Measurements from ENCODE around the gene GMDS. TPM values are rescaled to one million over a fixed set of nuclear protein-coding genes. Genes with fewer than 3 reads are reported as not detected.

The GMDS gene
- total RNA-seq, 1 experiment from 2014 or later: 9.7 TPM

- H4K20me1 ChIP-seq (ENCODE audit: insufficient read depth, low read depth, low read length): no peaks in the 10 kb centered on the region
- H3K9ac ChIP-seq (ENCODE audit: low read length): no peak overlapping the region
- no peak overlapping the region for H2AFZ ChIP-seq (ENCODE audit: low read length)
- no peak overlapping the region for H3K27ac ChIP-seq (ENCODE audit: low read length)
- H3K9me2 ChIP-seq (replicated peaks; ENCODE audit: insufficient read depth, low read length): no peaks in the 10 kb centered on the region
- DNase-seq: no peak
- peaks cover 32% of the 10 kb centered on the region for H3K4me1 ChIP-seq (ENCODE audit: low read length)
- H3K36me3 ChIP-seq (ENCODE audit: insufficient read depth, low read length): no peaks in the 10 kb centered on the region
- no peaks in the 10 kb centered on the region for H3K27me3 ChIP-seq (ENCODE audit: low read length)
- no peaks in the 10 kb centered on the region for H3K79me2 ChIP-seq (ENCODE audit: low read length)
- no peaks in the 10 kb centered on the region for H3K9me3 ChIP-seq (ENCODE audit: low read length)
- no peak overlapping the region for H3K4me3 ChIP-seq (ENCODE audit: low read length)
- no peak overlapping the region for H3K4me2 ChIP-seq (ENCODE audit: low read depth, low read length, poor library complexity, severe bottlenecking)
These were observed 582.9 kb downstream of the GMDS start for GRCh38 chr6:1662534-1662933.

GRCh38 chr6:1659816-1660215 is 585.6 kb downstream of the GMDS start:
- Histone ChIP-seq H3K36me3 (ENCODE audit: insufficient read depth, low read length) (no peaks in the 10 kb centered on the region), H2AFZ (ENCODE audit: low read length) (no peak overlapping the region), H3K79me2 (ENCODE audit: low read length) (no peaks in the 10 kb centered on the region), H3K9me2 (replicated peaks; ENCODE audit: insufficient read depth, low read length) (no peaks in the 10 kb centered on the region), H3K4me2 (ENCODE audit: low read depth, low read length, poor library complexity, severe bottlenecking) (no peak overlapping the region), H3K4me1 (ENCODE audit: low read length) (peaks cover 22% of the 10 kb centered on the region), H4K20me1 (ENCODE audit: insufficient read depth, low read depth, low read length) (no peaks in the 10 kb centered on the region; the same call in 1 of the 2 replicates), H3K27ac (ENCODE audit: low read length) (no peak overlapping the region), H3K9ac (ENCODE audit: low read length) (no peak overlapping the region), H3K9me3 (ENCODE audit: low read length) (no peaks in the 10 kb centered on the region), H3K4me3 (ENCODE audit: low read length) (no peak overlapping the region), H3K27me3 (ENCODE audit: low read length) (no peaks in the 10 kb centered on the region)
- peak; percentile 42 for DNase-seq

DNA sequence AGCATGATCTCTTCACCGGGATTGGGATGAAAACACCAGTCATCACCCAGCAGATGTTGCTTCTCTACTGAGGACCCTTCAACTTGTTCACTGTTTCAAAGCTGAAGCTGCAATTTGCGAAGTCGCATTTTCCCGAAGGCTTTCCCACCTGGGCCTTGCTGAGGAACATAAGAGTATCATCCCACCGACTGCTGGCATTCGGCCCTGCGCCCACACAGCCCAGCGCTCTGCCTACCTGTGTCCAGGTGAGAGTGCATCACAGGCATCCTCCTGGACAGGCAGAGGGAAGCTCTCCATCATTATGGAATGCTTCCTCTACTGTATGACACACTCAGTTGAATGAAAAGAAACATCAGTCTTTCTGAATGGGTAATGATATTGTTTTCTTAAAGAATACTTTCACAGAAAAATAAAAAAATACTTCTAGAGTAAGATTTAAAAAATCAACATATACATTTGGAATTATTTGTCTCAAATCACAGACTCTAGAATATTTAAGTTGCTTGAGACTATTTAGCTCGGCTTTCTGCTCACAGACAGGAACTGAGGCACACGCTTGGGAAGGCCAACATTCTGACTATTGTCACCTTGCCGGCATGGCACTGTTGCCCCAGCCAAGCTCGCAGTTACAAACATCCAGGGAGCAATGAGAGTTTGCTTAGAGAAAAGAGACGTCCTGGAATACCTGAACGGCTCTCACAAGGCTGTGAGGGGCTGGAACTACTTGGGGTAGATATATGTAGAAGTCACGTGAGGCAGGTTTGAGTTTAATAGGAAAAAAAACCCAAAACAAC is 587.0 kb downstream of the GMDS start:
- H3K4me1 ChIP-seq (ENCODE audit: low read length): peaks cover 19% of the 10 kb centered on the region
- no peak overlapping the region for H3K9ac ChIP-seq (ENCODE audit: low read length)
- no peaks in the 10 kb centered on the region for H3K27me3 ChIP-seq (ENCODE audit: low read length)
- no peak overlapping the region for H3K4me2 ChIP-seq (ENCODE audit: low read depth, low read length, poor library complexity, severe bottlenecking)
- H3K4me3 ChIP-seq (ENCODE audit: low read length): no peak overlapping the region
- no peaks in the 10 kb centered on the region for H3K79me2 ChIP-seq (ENCODE audit: low read length)
- no peaks in the 10 kb centered on the region for H3K36me3 ChIP-seq (ENCODE audit: insufficient read depth, low read length)
- no peak for DNase-seq
- H4K20me1 ChIP-seq (ENCODE audit: insufficient read depth, low read depth, low read length): no peaks in the 10 kb centered on the region; the same call in 1 of the 2 replicates
- H3K9me3 ChIP-seq (ENCODE audit: low read length): no peaks in the 10 kb centered on the region
- no peak overlapping the region for H2AFZ ChIP-seq (ENCODE audit: low read length)
- H3K27ac ChIP-seq (ENCODE audit: low read length): no peak overlapping the region
- H3K9me2 ChIP-seq (replicated peaks; ENCODE audit: insufficient read depth, low read length): no peaks in the 10 kb centered on the region

- H3K9ac ChIP-seq (ENCODE audit: low read length): no peak overlapping the region
- DNase-seq: no peak
- H3K4me3 ChIP-seq (ENCODE audit: low read length): no peak overlapping the region
- H3K27me3 ChIP-seq (ENCODE audit: low read length): no peaks in the 10 kb centered on the region
- H3K4me1 ChIP-seq (ENCODE audit: low read length): peaks cover 19% of the 10 kb centered on the region
- no peak overlapping the region for H3K27ac ChIP-seq (ENCODE audit: low read length)
- no peak overlapping the region for H3K4me2 ChIP-seq (ENCODE audit: low read depth, low read length, poor library complexity, severe bottlenecking)
- no peaks in the 10 kb centered on the region for H3K36me3 ChIP-seq (ENCODE audit: insufficient read depth, low read length)
- H4K20me1 ChIP-seq (ENCODE audit: insufficient read depth, low read depth, low read length): no peaks in the 10 kb centered on the region; the same call in 1 of the 2 replicates
- H3K9me3 ChIP-seq (ENCODE audit: low read length): no peaks in the 10 kb centered on the region
- no peaks in the 10 kb centered on the region for H3K9me2 ChIP-seq (replicated peaks; ENCODE audit: insufficient read depth, low read length)
- H2AFZ ChIP-seq (ENCODE audit: low read length): no peak overlapping the region
- no peaks in the 10 kb centered on the region for H3K79me2 ChIP-seq (ENCODE audit: low read length)
These were observed 587.6 kb downstream of the GMDS start for GRCh38 chr6:1657771-1658165.

- no peak for DNase-seq
- no peaks in the 10 kb centered on the region for H3K9me3 ChIP-seq (ENCODE audit: low read length)
- H4K20me1 ChIP-seq (ENCODE audit: insufficient read depth, low read depth, low read length): no peaks in the 10 kb centered on the region; the same call in 1 of the 2 replicates
- no peak overlapping the region for H3K4me3 ChIP-seq (ENCODE audit: low read length)
- no peaks in the 10 kb centered on the region for H3K27me3 ChIP-seq (ENCODE audit: low read length)
- H3K4me2 ChIP-seq (ENCODE audit: low read depth, low read length, poor library complexity, severe bottlenecking): no peak overlapping the region
- no peaks in the 10 kb centered on the region for H3K9me2 ChIP-seq (replicated peaks; ENCODE audit: insufficient read depth, low read length)
- H3K27ac ChIP-seq (ENCODE audit: low read length): no peak overlapping the region
- no peak overlapping the region for H3K9ac ChIP-seq (ENCODE audit: low read length)
- peaks cover 19% of the 10 kb centered on the region for H3K4me1 ChIP-seq (ENCODE audit: low read length)
- H2AFZ ChIP-seq (ENCODE audit: low read length): no peak overlapping the region
- no peaks in the 10 kb centered on the region for H3K36me3 ChIP-seq (ENCODE audit: insufficient read depth, low read length)
- no peaks in the 10 kb centered on the region for H3K79me2 ChIP-seq (ENCODE audit: low read length)
These were observed 588.2 kb downstream of the GMDS start for GRCh38 chr6:1657116-1657770.

DNA sequence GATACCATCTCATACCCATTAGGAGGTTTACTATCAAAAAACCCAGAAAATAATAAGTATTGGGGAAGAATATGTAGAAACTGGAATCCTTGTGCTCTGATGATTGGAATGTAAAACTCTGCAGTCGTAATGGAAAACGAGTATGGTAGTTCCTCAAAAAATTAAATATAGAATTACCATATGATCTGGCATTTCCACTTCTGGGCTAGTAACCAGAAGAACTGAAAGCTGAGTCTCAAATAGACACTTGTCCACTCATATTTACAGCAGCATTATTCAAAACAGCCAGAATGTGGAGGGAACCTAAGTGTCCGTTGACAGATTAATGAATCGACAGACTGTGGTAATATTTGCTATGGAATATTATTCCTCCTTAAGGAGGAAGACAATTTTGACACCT is 591.4 kb downstream of the GMDS start:
- Histone ChIP-seq H3K4me1 (ENCODE audit: low read length) (peaks cover 9% of the 10 kb centered on the region), H3K27me3 (ENCODE audit: low read length) (no peaks in the 10 kb centered on the region), H3K9ac (ENCODE audit: low read length) (no peak overlapping the region), H4K20me1 (ENCODE audit: insufficient read depth, low read depth, low read length) (no peaks in the 10 kb centered on the region; the same call in 1 of the 2 replicates), H3K9me2 (replicated peaks; ENCODE audit: insufficient read depth, low read length) (no peaks in the 10 kb centered on the region), H3K4me2 (ENCODE audit: low read depth, low read length, poor library complexity, severe bottlenecking) (no peak overlapping the region), H3K79me2 (ENCODE audit: low read length) (no peaks in the 10 kb centered on the region), H3K9me3 (ENCODE audit: low read length) (no peaks in the 10 kb centered on the region), H3K4me3 (ENCODE audit: low read length) (no peak overlapping the region), H3K27ac (ENCODE audit: low read length) (no peak overlapping the region), H3K36me3 (ENCODE audit: insufficient read depth, low read length) (no peaks in the 10 kb centered on the region), H2AFZ (ENCODE audit: low read length) (no peak overlapping the region)
- DNase-seq: no peak

- no peak overlapping the region for H3K4me2 ChIP-seq (ENCODE audit: low read depth, low read length, poor library complexity, severe bottlenecking)
- no peaks in the 10 kb centered on the region; the same call in 1 of the 2 replicates for H4K20me1 ChIP-seq (ENCODE audit: insufficient read depth, low read depth, low read length)
- no peaks in the 10 kb centered on the region for H3K9me3 ChIP-seq (ENCODE audit: low read length)
- H3K4me1 ChIP-seq (ENCODE audit: low read length): peaks cover 3% of the 10 kb centered on the region
- no peak overlapping the region for H2AFZ ChIP-seq (ENCODE audit: low read length)
- no peaks in the 10 kb centered on the region for H3K27me3 ChIP-seq (ENCODE audit: low read length)
- no peak overlapping the region for H3K27ac ChIP-seq (ENCODE audit: low read length)
- H3K9ac ChIP-seq (ENCODE audit: low read length): no peak overlapping the region
- no peaks in the 10 kb centered on the region for H3K79me2 ChIP-seq (ENCODE audit: low read length)
- no peak overlapping the region for H3K4me3 ChIP-seq (ENCODE audit: low read length)
- DNase-seq: no peak
- no peaks in the 10 kb centered on the region for H3K36me3 ChIP-seq (ENCODE audit: insufficient read depth, low read length)
- no peaks in the 10 kb centered on the region for H3K9me2 ChIP-seq (replicated peaks; ENCODE audit: insufficient read depth, low read length)
These were observed 592.6 kb downstream of the GMDS start for GRCh38 chr6:1652842-1653241.

GRCh38 chr6:1651362-1651761 is 594.0 kb downstream of the GMDS start:
- Histone ChIP-seq H3K27me3 (ENCODE audit: low read length) (no peaks in the 10 kb centered on the region), H3K9ac (ENCODE audit: low read length) (no peak overlapping the region), H3K4me3 (ENCODE audit: low read length) (no peak overlapping the region), H3K4me1 (ENCODE audit: low read length) (no peaks in the 10 kb centered on the region), H3K27ac (ENCODE audit: low read length) (no peak overlapping the region), H3K36me3 (ENCODE audit: insufficient read depth, low read length) (no peaks in the 10 kb centered on the region), H3K79me2 (ENCODE audit: low read length) (no peaks in the 10 kb centered on the region), H3K9me2 (replicated peaks; ENCODE audit: insufficient read depth, low read length) (no peaks in the 10 kb centered on the region), H3K4me2 (ENCODE audit: low read depth, low read length, poor library complexity, severe bottlenecking) (no peak overlapping the region), H3K9me3 (ENCODE audit: low read length) (no peaks in the 10 kb centered on the region), H2AFZ (ENCODE audit: low read length) (no peak overlapping the region), H4K20me1 (ENCODE audit: insufficient read depth, low read depth, low read length) (no peaks in the 10 kb centered on the region)
- DNase-seq: no peak
